Fibroblast of lung (primary cell): ENCODE results near the gene NUDT19. TPM values are rescaled to one million over a fixed set of nuclear protein-coding genes. Genes with fewer than 3 reads are reported as not detected.

Source experiments
- DNase-seq, 2 donors: peaks; one replicate each; pipeline versions ENCODE4 v3.0.0 to v3.0.0-alpha.2; 2010; ENCODE audit warnings: low read depth in 2 of 2
- H2AFZ ChIP-seq: 2 replicates; pipeline ENCODE4 v1.5.1; 2012; ENCODE audit warnings: low read length, control low read depth, inconsistent platforms
- H3K27ac ChIP-seq: 2 replicates; pipeline ENCODE4 v1.5.1; 2011; ENCODE audit warnings: low read length, control low read depth; ENCODE audit not compliant: insufficient read depth
- H3K27me3 ChIP-seq: 2 replicates; pipeline ENCODE4 v1.5.1; 2011; ENCODE audit warnings: mild to moderate bottlenecking, low read length; ENCODE audit not compliant: control insufficient read depth, insufficient read depth
- H3K36me3 ChIP-seq: 2 replicates; pipeline ENCODE4 v1.5.1; 2011; ENCODE audit warnings: low read length; ENCODE audit not compliant: control insufficient read depth, insufficient read depth
- H3K4me1 ChIP-seq: 2 replicates; pipeline ENCODE4 v1.5.1; 2011; ENCODE audit warnings: low read length; ENCODE audit not compliant: control insufficient read depth, insufficient read depth; ENCODE audit errors: extremely low read depth
- H3K4me2 ChIP-seq: 2 replicates; pipeline ENCODE4 v1.5.1; 2011; ENCODE audit warnings: low read length, control low read depth; ENCODE audit not compliant: insufficient read depth; ENCODE audit errors: extremely low read depth
- H3K4me3 ChIP-seq, 4 experiments: fragments of 200-600 bp in 1 of 4; sonication (generic) in 1 of 4; replicated peaks in 1 of 4; 2 replicates each; pipeline ENCODE4 v1.5.1; 2011 to 2016; ENCODE audit warnings: low read length in 4 of 4, low read depth in 3 of 4, mild to moderate bottlenecking in 3 of 4, control low read depth in 2 of 4, inconsistent platforms in 1 of 4, mixed read lengths in 1 of 4; ENCODE audit not compliant: insufficient read depth in 1 of 4; ENCODE audit errors: control extremely low read depth in 1 of 4
- H3K79me2 ChIP-seq: 2 replicates; pipeline ENCODE4 v1.5.1; 2012; ENCODE audit warnings: mild to moderate bottlenecking, low read length, inconsistent platforms; ENCODE audit not compliant: control insufficient read depth, insufficient read depth
- H3K9ac ChIP-seq: 2 replicates; pipeline ENCODE4 v1.5.1; 2011; ENCODE audit warnings: mild to moderate bottlenecking, low read length, control low read depth; ENCODE audit not compliant: insufficient read depth
- H3K9me3 ChIP-seq: 2 replicates; pipeline ENCODE4 v1.5.1; 2012; ENCODE audit warnings: low read depth, low read length; ENCODE audit not compliant: control insufficient read depth, insufficient read depth
- H4K20me1 ChIP-seq: 2 replicates; pipeline ENCODE4 v1.5.1; 2011; ENCODE audit warnings: low read length; ENCODE audit not compliant: control insufficient read depth, insufficient read depth; ENCODE audit errors: extremely low read depth
- CTCF ChIP-seq, 2 donors: IDR thresholded peaks in 1 of 2; conservative IDR thresholded peaks in 1 of 2; 1 replicate in 1 of 2; 2 replicates in 1 of 2; pipeline ENCODE4 v1.5.1; 2011 to 2012; ENCODE audit warnings: low read length in 2 of 2, control low read depth in 1 of 2, inconsistent platforms in 1 of 2, low read depth in 1 of 2, mild to moderate bottlenecking in 1 of 2
- EZH2 ChIP-seq: IDR thresholded peaks from 2 replicates; pipeline ENCODE4 v1.5.1; 2012; ENCODE audit warnings: low read length, control low read depth, mild to moderate bottlenecking; ENCODE audit errors: missing control alignments
- polyA plus RNA-seq, 2 donors: library from polyadenylated mRNA; depleted of rRNA in 1 of 2; stranded (reverse) in 1 of 2; unstranded in 1 of 2; fragments of >200 nt; gene quantifications; 2 replicates each; pipeline ENCODE4 v1.2.1, GENCODE V29; 2011 to 2012; ENCODE audit warnings: missing spikeins in 1 of 2
- total RNA-seq: library from RNA; depleted of rRNA; stranded (reverse); fragments of >200 nt; gene quantifications from 2 replicates; pipeline ENCODE4 v1.2.1, GENCODE V29; 2014

Gene NUDT19
- total and polyA plus RNA-seq, 2 donors (not counting 1 experiment from before 2014, with no cell fraction given): 7.8 to 8.2 TPM

GRCh38 chr19:32717496-32717895 lies 25.9 kb downstream of the NUDT19 start:
- H3K4me1 ChIP-seq: no peaks in the 10 kb centered on the region
- no peak overlapping the region for H3K9ac ChIP-seq
- no peaks in the 10 kb centered on the region for H3K27me3 ChIP-seq
- no peaks in the 10 kb centered on the region for H3K9me3 ChIP-seq
- no peak overlapping the region for H3K4me2 ChIP-seq
- H3K4me3 ChIP-seq: no peak overlapping the region
- H3K79me2 ChIP-seq: no peaks in the 10 kb centered on the region
- no peak overlapping the region for H3K27ac ChIP-seq
- TF ChIP-seq EZH2: no peak
- H3K36me3 ChIP-seq: peaks cover 3% of the 10 kb centered on the region
- H4K20me1 ChIP-seq: no peaks in the 10 kb centered on the region
- no peak overlapping the region for H2AFZ ChIP-seq
- DNase-seq: no peak

- no peak overlapping the region for H3K9ac ChIP-seq
- H2AFZ ChIP-seq: no peak overlapping the region
- H3K27ac ChIP-seq: no peak overlapping the region
- peaks cover 3% of the 10 kb centered on the region for H3K36me3 ChIP-seq
- H3K79me2 ChIP-seq: no peaks in the 10 kb centered on the region
- no peaks in the 10 kb centered on the region for H3K4me1 ChIP-seq
- H4K20me1 ChIP-seq: no peaks in the 10 kb centered on the region
- no peak overlapping the region for H3K4me2 ChIP-seq
- no peak for DNase-seq
- no peak for TF ChIP-seq CTCF (conservative IDR thresholded peaks at IDR 0.05 in 1 of 2, IDR thresholded peaks at IDR 0.05 in 1 of 2; ENCODE audit: low read depth in 1 of 2, low read length in 2 of 2)
- no peak for TF ChIP-seq EZH2
- H3K4me3 ChIP-seq: no peak overlapping the region
- H3K27me3 ChIP-seq: no peaks in the 10 kb centered on the region
- H3K9me3 ChIP-seq: no peaks in the 10 kb centered on the region
These were observed 26.7 kb downstream of the NUDT19 start for GRCh38 chr19:32718286-32718685.

- Histone ChIP-seq H3K79me2 (no peaks in the 10 kb centered on the region), H3K4me1 (no peaks in the 10 kb centered on the region)
These were observed 28.0 kb downstream of the NUDT19 start, which contains the start of gene TDRD12 for GRCh38 chr19:32719611-32720059. TSS of gene TDRD12 (plus strand) at chr19:32719767. CDS start at chr19:32720073, 306 bp downstream.

More at GRCh38 chr19:32719611-32720059, 28.0 kb downstream of the NUDT19 start, which contains the start of gene TDRD12:
- no peak within 1 kb of the TSS for H3K9ac ChIP-seq
- no peaks in the 10 kb centered on the region for H3K9me3 ChIP-seq
- no peak within 1 kb of the TSS for H3K4me3 ChIP-seq
- H3K27me3 ChIP-seq: no peaks in the 10 kb centered on the region
- no peak for TF ChIP-seq CTCF (conservative IDR thresholded peaks at IDR 0.05 in 1 of 2, IDR thresholded peaks at IDR 0.05 in 1 of 2; ENCODE audit: low read depth in 1 of 2, low read length in 2 of 2)
- TF ChIP-seq EZH2: no peak
- H2AFZ ChIP-seq: no peak within 1 kb of the TSS
- H3K4me2 ChIP-seq: no peak within 1 kb of the TSS
- DNase-seq: no peak
- no peak within 1 kb of the TSS for H3K27ac ChIP-seq
- H4K20me1 ChIP-seq: no peaks in the 10 kb centered on the region
- peaks cover 3% of the 10 kb centered on the region for H3K36me3 ChIP-seq
